GM21619 (cell line): ENCODE data around the gene MAP3K4.

Experiments
- ATAC-seq: cut with Tn5 transposase; IDR thresholded peaks from one replicate; pipeline ENCODE4 v1.9.1; 2021; ENCODE audit not compliant: unreplicated experiment

MAP3K4 gene

DNA sequence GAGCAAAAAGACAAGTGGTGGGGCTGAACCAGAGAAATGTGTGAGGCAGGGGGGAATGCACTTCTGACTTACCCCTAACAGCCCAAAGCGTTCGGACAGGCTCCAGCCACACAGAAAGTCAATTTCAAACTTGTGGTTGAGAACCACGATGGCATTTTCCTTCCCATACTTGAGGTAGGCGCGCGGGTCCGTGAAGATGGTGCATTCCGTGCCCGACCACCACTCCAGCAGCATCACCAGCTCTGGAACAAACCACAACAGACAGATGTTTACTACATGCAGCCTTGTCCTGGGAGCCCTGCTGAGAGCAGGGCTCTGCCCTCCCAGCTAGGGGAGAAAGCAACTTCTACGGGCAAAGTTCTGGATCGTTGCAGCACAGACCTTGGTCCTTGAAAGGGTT lies 174.6 kb downstream of the MAP3K4 start:
- ATAC-seq = no peak

GRCh38 chr6:161166677-161167076 lies 175.1 kb downstream of the MAP3K4 start:
- ATAC-seq = no peak
